ENCODE data around the gene KLHL24. TPM values are rescaled to one million over a fixed set of nuclear protein-coding genes. Genes with fewer than 3 reads are reported as not detected.

KLHL24 gene
- total and polyA plus RNA-seq, 2 donors (not counting 1 experiment from before 2014, with no cell fraction given), result 20.4 to 70.7 TPM

GRCh38 chr3:183587336-183587735, 48.1 kb upstream of the KLHL24 start:
- peaks cover 4% of the 10 kb centered on the region for H3K4me1 ChIP-seq (ENCODE audit: control insufficient read depth, extremely low read depth, insufficient read depth, low read length)
- no peaks in the 10 kb centered on the region for H3K9me3 ChIP-seq (ENCODE audit: control insufficient read depth, insufficient read depth, low read depth, low read length)
- TF ChIP-seq EZH2 (IDR thresholded peaks at IDR 0.05; ENCODE audit: low read length, missing control alignments) (no peak), CTCF (conservative IDR thresholded peaks at IDR 0.05 in 1 of 2, IDR thresholded peaks at IDR 0.05 in 1 of 2; ENCODE audit: low read depth in 1 of 2, low read length in 2 of 2) (no peak)
- no peaks in the 10 kb centered on the region for H3K27me3 ChIP-seq (ENCODE audit: control insufficient read depth, insufficient read depth, low read length)
- no peak overlapping the region for H3K4me3 ChIP-seq (replicated peaks in 1 of 4; ENCODE audit: control extremely low read depth in 1 of 4, insufficient read depth in 1 of 4, low read depth in 3 of 4, low read length in 4 of 4)
- H3K4me2 ChIP-seq (ENCODE audit: extremely low read depth, insufficient read depth, low read length), result no peak overlapping the region
- H3K27ac ChIP-seq (ENCODE audit: insufficient read depth, low read length), result no peak overlapping the region
- DNase-seq (ENCODE audit: low read depth in 2 of 2), result no peak
- no peak overlapping the region for H2AFZ ChIP-seq (ENCODE audit: low read length)
- no peak overlapping the region for H3K9ac ChIP-seq (ENCODE audit: insufficient read depth, low read length)
- H3K79me2 ChIP-seq (ENCODE audit: control insufficient read depth, insufficient read depth, low read length), result no peaks in the 10 kb centered on the region
- no peaks in the 10 kb centered on the region for H4K20me1 ChIP-seq (ENCODE audit: control insufficient read depth, extremely low read depth, insufficient read depth, low read length)
- no peaks in the 10 kb centered on the region for H3K36me3 ChIP-seq (ENCODE audit: control insufficient read depth, insufficient read depth, low read length)

- no peaks in the 10 kb centered on the region for H3K9me3 ChIP-seq (ENCODE audit: control insufficient read depth, insufficient read depth, low read depth, low read length)
- no peak for DNase-seq (ENCODE audit: low read depth in 2 of 2)
- no peaks in the 10 kb centered on the region for H4K20me1 ChIP-seq (ENCODE audit: control insufficient read depth, extremely low read depth, insufficient read depth, low read length)
- no peak overlapping the region for H3K9ac ChIP-seq (ENCODE audit: insufficient read depth, low read length)
- H2AFZ ChIP-seq (ENCODE audit: low read length), result no peak overlapping the region
- H3K27me3 ChIP-seq (ENCODE audit: control insufficient read depth, insufficient read depth, low read length), result no peaks in the 10 kb centered on the region
- H3K79me2 ChIP-seq (ENCODE audit: control insufficient read depth, insufficient read depth, low read length), result no peaks in the 10 kb centered on the region
- no peaks in the 10 kb centered on the region for H3K36me3 ChIP-seq (ENCODE audit: control insufficient read depth, insufficient read depth, low read length)
- H3K4me3 ChIP-seq (replicated peaks in 1 of 4; ENCODE audit: control extremely low read depth in 1 of 4, insufficient read depth in 1 of 4, low read depth in 3 of 4, low read length in 4 of 4), result no peak overlapping the region
- no peak overlapping the region for H3K4me2 ChIP-seq (ENCODE audit: extremely low read depth, insufficient read depth, low read length)
- TF ChIP-seq CTCF (conservative IDR thresholded peaks at IDR 0.05 in 1 of 2, IDR thresholded peaks at IDR 0.05 in 1 of 2; ENCODE audit: low read depth in 1 of 2, low read length in 2 of 2) (no peak), EZH2 (IDR thresholded peaks at IDR 0.05; ENCODE audit: low read length, missing control alignments) (no peak)
- H3K4me1 ChIP-seq (ENCODE audit: control insufficient read depth, extremely low read depth, insufficient read depth, low read length), result no peaks in the 10 kb centered on the region
- H3K27ac ChIP-seq (ENCODE audit: insufficient read depth, low read length), result no peak overlapping the region
These were observed 45.0 kb upstream of the KLHL24 start for GRCh38 chr3:183590442-183590841.

GRCh38 chr3:183591881-183592521, 43.4 kb upstream of the KLHL24 start:
- no peaks in the 10 kb centered on the region for H3K27me3 ChIP-seq (ENCODE audit: control insufficient read depth, insufficient read depth, low read length)
- H3K9me3 ChIP-seq (ENCODE audit: control insufficient read depth, insufficient read depth, low read depth, low read length), result no peaks in the 10 kb centered on the region
- H2AFZ ChIP-seq (ENCODE audit: low read length), result no peak overlapping the region
- no peak overlapping the region for H3K27ac ChIP-seq (ENCODE audit: insufficient read depth, low read length)
- no peaks in the 10 kb centered on the region for H3K36me3 ChIP-seq (ENCODE audit: control insufficient read depth, insufficient read depth, low read length)
- DNase-seq (ENCODE audit: low read depth in 2 of 2), result peak in 1 of 2 donors; percentile 12
- H3K9ac ChIP-seq (ENCODE audit: insufficient read depth, low read length), result no peak overlapping the region
- H3K4me2 ChIP-seq (ENCODE audit: extremely low read depth, insufficient read depth, low read length), result no peak overlapping the region
- H3K4me3 ChIP-seq (replicated peaks in 1 of 4; ENCODE audit: control extremely low read depth in 1 of 4, insufficient read depth in 1 of 4, low read depth in 3 of 4, low read length in 4 of 4), result no peak overlapping the region
- no peaks in the 10 kb centered on the region for H3K79me2 ChIP-seq (ENCODE audit: control insufficient read depth, insufficient read depth, low read length)
- H3K4me1 ChIP-seq (ENCODE audit: control insufficient read depth, extremely low read depth, insufficient read depth, low read length), result no peaks in the 10 kb centered on the region
- H4K20me1 ChIP-seq (ENCODE audit: control insufficient read depth, extremely low read depth, insufficient read depth, low read length), result no peaks in the 10 kb centered on the region
- TF ChIP-seq EZH2 (IDR thresholded peaks at IDR 0.05; ENCODE audit: low read length, missing control alignments) (no peak), CTCF (conservative IDR thresholded peaks at IDR 0.05 in 1 of 2, IDR thresholded peaks at IDR 0.05 in 1 of 2; ENCODE audit: low read depth in 1 of 2, low read length in 2 of 2) (peak; percentile 19 to 20)

All from fibroblast of lung (primary cell).